BLaER1 (cell line): ENCODE data around the gene THEM4.
A peak's percentile ranks its signal among the peaks of the same experiment; 100 is the strongest.
"Not testable (repeated sequence)": the region's sequence is repeated elsewhere in the genome, so short reads cannot be mapped to it uniquely, and the experiment has no call there.

Experiments used
- H3K27ac ChIP-seq: shearing (Covaris generic); formaldehyde crosslinking; 2 replicates; pipeline ENCODE4 v1.8.1; 2022
- H3K27me3 ChIP-seq: shearing (Covaris generic); formaldehyde crosslinking; 2 replicates; pipeline ENCODE4 v1.8.1; 2022
- H3K36me3 ChIP-seq: shearing (Covaris generic); formaldehyde crosslinking; 2 replicates; pipeline ENCODE4 v1.8.1; 2022
- H3K4me1 ChIP-seq: shearing (Covaris generic); formaldehyde crosslinking; 2 replicates; pipeline ENCODE4 v1.8.1; 2022
- H3K4me2 ChIP-seq: shearing (Covaris generic); formaldehyde crosslinking; 2 replicates; pipeline ENCODE4 v1.8.1; 2022
- H3K4me3 ChIP-seq: shearing (Covaris generic); formaldehyde crosslinking; 2 replicates; pipeline ENCODE4 v1.8.1; 2022
- H3K9ac ChIP-seq: shearing (Covaris generic); formaldehyde crosslinking; 2 replicates; pipeline ENCODE4 v1.8.1; 2022
- H3K9me3 ChIP-seq: shearing (Covaris generic); formaldehyde crosslinking; 2 replicates; pipeline ENCODE4 v1.8.1; 2022
- H4K20me1 ChIP-seq: shearing (Covaris generic); formaldehyde crosslinking; 2 replicates; pipeline ENCODE4 v1.8.1; 2022
- Cebpa-rat ChIP-seq: shearing (Covaris generic); IDR thresholded peaks from 2 replicates; pipeline ENCODE4 v1.8.1; 2022

The THEM4 gene

GRCh38 chr1:151860504-151861187, 48.7 kb downstream of the THEM4 start:
- Histone ChIP-seq H3K9me3 (no peaks in the 10 kb centered on the region), H3K9ac (no peak overlapping the region), H3K4me3 (no peak overlapping the region), H3K27me3 (no peaks in the 10 kb centered on the region), H4K20me1 (no peaks in the 10 kb centered on the region), H3K27ac (no peak overlapping the region), H3K4me2 (peak overlapping the region; percentile 71; the same call in 1 of the 2 replicates), H3K36me3 (no peaks in the 10 kb centered on the region), H3K4me1 (peaks cover 17% of the 10 kb centered on the region)
- TF ChIP-seq Cebpa-rat, result no peak

- Histone ChIP-seq H3K4me3 (no peak overlapping the region), H3K4me2 (peak overlapping the region; percentile 71), H3K9me3 (no peaks in the 10 kb centered on the region), H3K4me1 (peaks cover 17% of the 10 kb centered on the region), H3K27me3 (no peaks in the 10 kb centered on the region), H3K9ac (0 out of 2 replicates have a peak overlapping the region, but pooled peaks have one; percentile 11), H3K36me3 (no peaks in the 10 kb centered on the region), H4K20me1 (no peaks in the 10 kb centered on the region), H3K27ac (no peak overlapping the region)
- no peak for TF ChIP-seq Cebpa-rat
Measured at GRCh38 chr1:151859891-151860293, 49.4 kb downstream of the THEM4 start.

- Histone ChIP-seq H3K4me2 (peak overlapping the region; percentile 71), H4K20me1 (no peaks in the 10 kb centered on the region), H3K9me3 (no peaks in the 10 kb centered on the region), H3K4me1 (peaks cover 17% of the 10 kb centered on the region), H3K27ac (no peak overlapping the region), H3K27me3 (no peaks in the 10 kb centered on the region), H3K9ac (no peak overlapping the region), H3K4me3 (no peak overlapping the region), H3K36me3 (no peaks in the 10 kb centered on the region)
- TF ChIP-seq Cebpa-rat, result no peak
Measured at GRCh38 chr1:151858886-151859665, 50.2 kb downstream of the THEM4 start.

GRCh38 chr1:151858030-151858746, 51.1 kb downstream of the THEM4 start:
- H3K9ac ChIP-seq, result no peak overlapping the region
- H3K4me3 ChIP-seq, result no peak overlapping the region
- H4K20me1 ChIP-seq, result no peaks in the 10 kb centered on the region
- no peak for TF ChIP-seq Cebpa-rat
- no peaks in the 10 kb centered on the region for H3K36me3 ChIP-seq
- no peak overlapping the region for H3K4me2 ChIP-seq
- peaks cover 17% of the 10 kb centered on the region for H3K4me1 ChIP-seq
- no peak overlapping the region for H3K27ac ChIP-seq
- no peaks in the 10 kb centered on the region for H3K27me3 ChIP-seq
- no peaks in the 10 kb centered on the region for H3K9me3 ChIP-seq

GRCh38 chr1:151855933-151856332, 53.4 kb downstream of the THEM4 start:
- no peaks in the 10 kb centered on the region for H3K9me3 ChIP-seq
- H3K4me2 ChIP-seq, result no peak overlapping the region
- no peak overlapping the region for H3K9ac ChIP-seq
- peaks cover 17% of the 10 kb centered on the region for H3K4me1 ChIP-seq
- H3K4me3 ChIP-seq, result no peak overlapping the region
- H3K27ac ChIP-seq, result no peak overlapping the region
- TF ChIP-seq Cebpa-rat, result no peak
- no peaks in the 10 kb centered on the region for H3K27me3 ChIP-seq
- no peaks in the 10 kb centered on the region for H3K36me3 ChIP-seq
- no peaks in the 10 kb centered on the region for H4K20me1 ChIP-seq

- not testable (repeated sequence) for H3K27me3 ChIP-seq, H4K20me1 ChIP-seq, H3K4me3 ChIP-seq, H3K9ac ChIP-seq, H3K4me2 ChIP-seq, H3K36me3 ChIP-seq, H3K9me3 ChIP-seq, H3K27ac ChIP-seq
- H3K4me1 ChIP-seq, result peaks cover 14% of the 10 kb centered on the region
Measured at GRCh38 chr1:151855516-151855915, 53.8 kb downstream of the THEM4 start.

- H4K20me1 ChIP-seq, result no peaks in the 10 kb centered on the region
- no peaks in the 10 kb centered on the region for H3K27me3 ChIP-seq
- H3K27ac ChIP-seq, result no peak overlapping the region
- H3K9me3 ChIP-seq, result no peaks in the 10 kb centered on the region
- H3K4me2 ChIP-seq, result no peak overlapping the region
- TF ChIP-seq Cebpa-rat, result no peak
- H3K4me1 ChIP-seq, result peaks cover 5% of the 10 kb centered on the region
- H3K4me3 ChIP-seq, result no peak overlapping the region
- H3K36me3 ChIP-seq, result no peaks in the 10 kb centered on the region
- no peak overlapping the region for H3K9ac ChIP-seq
Measured at GRCh38 chr1:151854658-151855057, 54.7 kb downstream of the THEM4 start.

- H3K9ac ChIP-seq, result no peak within 1 kb of the TSS
- no peaks in the 10 kb centered on the region for H3K27me3 ChIP-seq
- H3K4me2 ChIP-seq, result no peak within 1 kb of the TSS
- no peak within 1 kb of the TSS for H3K4me3 ChIP-seq
- no peak within 1 kb of the TSS for H3K27ac ChIP-seq
- H3K36me3 ChIP-seq, result no peaks in the 10 kb centered on the region
- H3K9me3 ChIP-seq, result no peaks in the 10 kb centered on the region
- no peaks in the 10 kb centered on the region for H4K20me1 ChIP-seq
- peaks cover 9% of the 10 kb centered on the region for H3K4me1 ChIP-seq
- TF ChIP-seq Cebpa-rat, result no peak
Measured at GRCh38 chr1:151853411-151853943, 55.8 kb downstream of the THEM4 start, which contains the start of gene THEM5. TSS of gene THEM5 (minus strand) at chr1:151853712. CDS start at chr1:151853565, 147 bp downstream.

- H3K27me3 ChIP-seq, result no peaks in the 10 kb centered on the region
- H3K27ac ChIP-seq, result no peak overlapping the region
Measured at GRCh38 chr1:151852733-151853132, 56.6 kb downstream of the THEM4 start.

More at GRCh38 chr1:151852733-151853132, 56.6 kb downstream of the THEM4 start:
- H3K4me1 ChIP-seq, result peaks cover 17% of the 10 kb centered on the region
- H3K4me3 ChIP-seq, result no peak overlapping the region
- H3K36me3 ChIP-seq, result no peaks in the 10 kb centered on the region
- H3K9me3 ChIP-seq, result no peaks in the 10 kb centered on the region
- no peak for TF ChIP-seq Cebpa-rat
- no peak overlapping the region for H3K4me2 ChIP-seq
- no peak overlapping the region for H3K9ac ChIP-seq
- no peaks in the 10 kb centered on the region for H4K20me1 ChIP-seq
